ENCODE data around the gene HOXA4. TPM values are rescaled to one million over a fixed set of nuclear protein-coding genes. Genes with fewer than 3 reads are reported as not detected.

HOXA4 gene
- total RNA-seq, 2 experiments from 2014 or later: not detected

DNA sequence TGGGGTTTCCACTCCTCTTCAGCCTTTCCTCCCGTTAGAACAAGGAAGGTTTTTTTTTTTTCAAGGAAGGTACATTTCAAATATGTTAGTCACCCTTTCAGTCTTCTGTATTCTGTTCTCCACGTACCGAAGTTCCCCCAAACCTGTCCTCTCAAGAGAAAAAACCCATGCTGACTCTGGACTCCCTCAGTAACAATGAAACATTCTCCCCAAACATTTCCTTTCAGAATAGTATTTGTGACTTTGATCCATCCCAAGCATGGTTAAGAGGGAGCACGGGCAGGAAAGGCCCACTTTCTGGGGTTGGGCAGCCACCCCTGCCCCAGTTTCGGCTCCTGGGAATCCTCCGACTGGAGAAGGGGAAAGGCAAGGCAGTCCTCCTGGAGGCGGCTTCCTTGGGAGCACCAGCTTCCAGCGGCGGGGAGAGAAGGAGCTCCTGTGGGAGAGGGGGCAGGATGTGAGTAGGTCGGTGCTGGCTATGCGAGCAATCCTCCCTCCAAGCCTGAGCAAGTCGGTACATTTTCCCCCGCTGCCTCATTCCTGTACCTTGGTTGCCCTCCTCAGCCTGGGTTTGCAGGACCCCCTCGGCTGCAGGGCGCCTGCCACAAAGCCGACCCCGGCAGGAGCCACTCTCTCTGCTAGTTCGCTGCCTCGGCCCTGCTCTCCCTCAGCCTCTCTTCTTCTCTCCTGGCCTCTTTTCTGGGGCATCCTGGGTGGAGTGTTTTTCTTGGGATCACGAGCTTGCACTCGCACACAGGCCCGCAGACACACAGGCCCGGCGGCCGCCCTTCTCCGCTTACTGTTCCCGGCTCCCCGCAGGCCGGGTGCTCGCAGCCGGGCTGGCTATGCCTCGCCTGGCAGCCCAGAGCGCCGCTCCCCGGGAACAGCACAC is 32.6 kb downstream of the HOXA4 start:
- no peak for DNase-seq
- no peaks in the 10 kb centered on the region for H3K9me3 Mint-ChIP-seq
- Histone ChIP-seq H3K9me3 (ENCODE audit: control insufficient read depth in 1 of 2, insufficient read depth in 1 of 2, low read length in 2 of 2) (peaks cover 0 to 20% of the 10 kb centered on the region in 2 experiments), H3K27ac (ENCODE audit: low read depth in 1 of 2, low read length in 2 of 2) (no peak overlapping the region), H3K27me3 (ENCODE audit: control insufficient read depth in 1 of 2, insufficient read depth in 2 of 2, low read length in 2 of 2) (peaks cover 65 to 78% of the 10 kb centered on the region in 2 experiments), H3K4me3 (ENCODE audit: low read length) (no peak overlapping the region), H3K36me3 (ENCODE audit: insufficient read depth, low read length) (no peaks in the 10 kb centered on the region), H3K4me1 (ENCODE audit: insufficient read depth, low read length) (peaks cover 54% of the 10 kb centered on the region)
- peaks cover 31% of the 10 kb centered on the region for H3K4me1 Mint-ChIP-seq (ENCODE audit: low read depth)
- H3K36me3 Mint-ChIP-seq (ENCODE audit: low read depth): no peaks in the 10 kb centered on the region
- TF ChIP-seq, protein P1, sequence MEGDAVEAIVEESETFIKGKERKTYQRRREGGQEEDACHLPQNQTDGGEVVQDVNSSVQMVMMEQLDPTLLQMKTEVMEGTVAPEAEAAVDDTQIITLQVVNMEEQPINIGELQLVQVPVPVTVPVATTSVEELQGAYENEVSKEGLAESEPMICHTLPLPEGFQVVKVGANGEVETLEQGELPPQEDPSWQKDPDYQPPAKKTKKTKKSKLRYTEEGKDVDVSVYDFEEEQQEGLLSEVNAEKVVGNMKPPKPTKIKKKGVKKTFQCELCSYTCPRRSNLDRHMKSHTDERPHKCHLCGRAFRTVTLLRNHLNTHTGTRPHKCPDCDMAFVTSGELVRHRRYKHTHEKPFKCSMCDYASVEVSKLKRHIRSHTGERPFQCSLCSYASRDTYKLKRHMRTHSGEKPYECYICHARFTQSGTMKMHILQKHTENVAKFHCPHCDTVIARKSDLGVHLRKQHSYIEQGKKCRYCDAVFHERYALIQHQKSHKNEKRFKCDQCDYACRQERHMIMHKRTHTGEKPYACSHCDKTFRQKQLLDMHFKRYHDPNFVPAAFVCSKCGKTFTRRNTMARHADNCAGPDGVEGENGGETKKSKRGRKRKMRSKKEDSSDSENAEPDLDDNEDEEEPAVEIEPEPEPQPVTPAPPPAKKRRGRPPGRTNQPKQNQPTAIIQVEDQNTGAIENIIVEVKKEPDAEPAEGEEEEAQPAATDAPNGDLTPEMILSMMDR (IDR thresholded peaks at IDR 0.05): no peak
- CTCF ChIA-PET: no interaction called here
- no peak for ATAC-seq (ENCODE audit: poor library complexity)
- POLR2A ChIA-PET: no interaction called here
- H3K4me3 Mint-ChIP-seq: peak overlapping the region; percentile 90
- intact Hi-C loops (cut with DNase I, micrococcal nuclease): loop anchor here in 1 of 2 experiments (10.0 kb wide), 2 partner anchors 233 to 1243 kb away; partner anchors contain the start of gene SKAP2
- no peak overlapping the region for H3K27ac Mint-ChIP-seq
- H3K27me3 Mint-ChIP-seq: peaks cover 91% of the 10 kb centered on the region

DNA sequence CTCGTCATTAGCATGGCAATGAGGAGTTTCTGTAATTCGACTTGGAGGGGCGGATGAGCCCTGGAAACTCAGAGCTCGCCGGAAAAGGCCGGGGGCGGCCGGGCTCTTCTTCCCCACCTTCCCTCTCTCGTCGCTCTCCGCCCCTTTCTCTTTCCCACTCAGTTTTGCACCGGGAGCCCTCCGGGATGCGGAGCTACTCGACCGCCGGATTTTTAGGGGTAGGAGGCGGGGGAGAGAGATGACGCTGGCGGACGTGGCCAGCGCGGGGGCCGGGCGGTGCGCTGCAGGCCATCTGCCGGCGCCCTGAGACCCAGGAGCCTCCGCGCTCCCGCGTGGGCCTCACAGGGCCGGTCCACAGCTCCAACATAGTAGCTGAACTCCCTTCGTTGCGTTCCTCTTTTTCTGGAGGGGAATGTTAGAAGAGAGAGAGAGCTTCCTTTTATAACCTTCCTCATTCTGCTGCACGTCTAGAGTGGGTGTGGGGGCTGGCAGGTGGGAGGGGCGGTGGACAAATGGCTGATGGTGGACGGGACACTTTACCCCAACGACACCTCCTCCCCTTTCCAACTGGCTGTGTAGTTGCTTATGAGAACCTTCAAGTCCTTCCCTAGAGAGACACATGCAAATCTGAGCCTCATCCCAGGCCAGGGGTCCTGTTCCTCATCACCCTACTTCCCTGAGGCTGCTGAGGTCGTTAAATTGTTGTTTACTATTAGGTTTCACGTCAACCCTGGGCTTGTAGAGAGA is 33.6 kb downstream of the HOXA4 start:
- Mint-ChIP-seq H3K4me1 (ENCODE audit: low read depth) (peaks cover 22% of the 10 kb centered on the region), H3K4me3 (peak overlapping the region; percentile 90), H3K27ac (no peak overlapping the region), H3K27me3 (peaks cover 91% of the 10 kb centered on the region), H3K9me3 (no peaks in the 10 kb centered on the region), H3K36me3 (ENCODE audit: low read depth) (no peaks in the 10 kb centered on the region)
- H3K4me3 ChIP-seq (ENCODE audit: low read length): peak overlapping the region; percentile 77
- peaks cover 0 to 20% of the 10 kb centered on the region in 2 experiments for H3K9me3 ChIP-seq (ENCODE audit: control insufficient read depth in 1 of 2, insufficient read depth in 1 of 2, low read length in 2 of 2)
- peaks cover 45% of the 10 kb centered on the region for H3K4me1 ChIP-seq (ENCODE audit: insufficient read depth, low read length)
- H3K36me3 ChIP-seq (ENCODE audit: insufficient read depth, low read length): no peaks in the 10 kb centered on the region
- H3K27me3 ChIP-seq (ENCODE audit: control insufficient read depth in 1 of 2, insufficient read depth in 2 of 2, low read length in 2 of 2): peaks cover 66 to 78% of the 10 kb centered on the region in 2 experiments
- CTCF ChIA-PET: no interaction called here
- H3K27ac ChIP-seq (ENCODE audit: low read depth in 1 of 2, low read length in 2 of 2): no peak overlapping the region
- intact Hi-C loops (cut with DNase I, micrococcal nuclease): loop anchor here in 1 of 2 experiments (10.0 kb wide), 2 partner anchors 232 to 1242 kb away; partner anchors contain the start of gene SKAP2
- TF ChIP-seq, protein P1 (IDR thresholded peaks at IDR 0.05): no peak
- ATAC-seq (ENCODE audit: poor library complexity) (no peak), DNase-seq (peak in 3 of 14 experiments; percentile 15 to 43 (median 38))
- POLR2A ChIA-PET: interaction anchor here (0.5 to 1.2 kb wide), 4 partner anchors 13 to 237 kb away, joined by 3 read pairs; no protein-coding TSS in a partner anchor

Data from CD4-positive, alpha-beta T cell (primary cell).